Measurements from ENCODE around the gene CTXN1. TPM values are rescaled to one million over a fixed set of nuclear protein-coding genes. Genes with fewer than 3 reads are reported as not detected.

The CTXN1 gene
- total and polyA plus RNA-seq, 2 donors (not counting 3 experiments of a cell fraction or from before 2014, with no cell fraction given) = 16.0 to 27.6 TPM

- no peaks in the 10 kb centered on the region for H4K20me1 ChIP-seq (replicated peaks; ENCODE audit: control insufficient read depth, extremely low read depth, insufficient read depth, low read length)
- no TSS peak for BruUV-seq (replicated peaks)
- no peak overlapping the region for H3K27ac ChIP-seq (ENCODE audit: insufficient read depth, low read depth, low read length)
- TF ChIP-seq POLR2A (IDR thresholded peaks at IDR 0.05; ENCODE audit: low read depth, low read length) (no peak), FOS (IDR thresholded peaks at IDR 0.05; ENCODE audit: borderline replicate concordance, insufficient read depth, low read length) (no peak), CTCF (IDR thresholded peaks at IDR 0.05; ENCODE audit: extremely low read depth in 1 of 2, insufficient read depth in 1 of 2, low read depth in 1 of 2, low read length in 2 of 2) (no peak), MAX (IDR thresholded peaks at IDR 0.05; ENCODE audit: insufficient read depth, insufficient read length) (no peak), MYC (IDR thresholded peaks at IDR 0.05; ENCODE audit: low read depth, low read length) (no peak), POLR2AphosphoS5 (IDR thresholded peaks at IDR 0.05; ENCODE audit: insufficient read depth, low read depth, low read length) (no peak), GATA2 (IDR thresholded peaks at IDR 0.05; ENCODE audit: insufficient read depth, insufficient read length, low read depth, low read length) (no peak), EZH2 (IDR thresholded peaks at IDR 0.05; ENCODE audit: borderline replicate concordance, low read depth, low read length, severe bottlenecking) (no peak)
- no peaks in the 10 kb centered on the region for H3K27me3 ChIP-seq (ENCODE audit: control insufficient read depth in 2 of 2, insufficient read depth in 2 of 2, low read length in 2 of 2)
- H2AFZ ChIP-seq (ENCODE audit: low read depth, low read length) = no peak overlapping the region
- no peaks in the 10 kb centered on the region for H3K9me3 ChIP-seq (replicated peaks; ENCODE audit: control insufficient read depth, insufficient read depth, low read length)
- intact Hi-C loops (cut with micrococcal nuclease) (no loop called here), dilution Hi-C loops (cut with MboI; ENCODE audit: extremely low pct_ligation_motif_present, low sequenced_read_pairs) (no loop called here)
- peaks cover 10 to 15% of the 10 kb centered on the region in 2 experiments for H3K36me3 ChIP-seq (ENCODE audit: control insufficient read depth in 2 of 2, extremely low read depth in 1 of 2, insufficient read depth in 2 of 2, low read length in 2 of 2)
- no peaks in the 10 kb centered on the region for H3K4me1 ChIP-seq (ENCODE audit: control insufficient read depth, extremely low read depth, insufficient read depth, low read length)
- no peak overlapping the region for H3K9ac ChIP-seq (replicated peaks; ENCODE audit: extremely low read depth, insufficient read depth, low read length)
- H3K4me2 ChIP-seq (ENCODE audit: insufficient read depth, low read length) = no peak overlapping the region
- FAIRE-seq = no peak
- no peak overlapping the region for H3K4me3 ChIP-seq (replicated peaks in 1 of 3; ENCODE audit: insufficient read depth in 1 of 3, low read depth in 1 of 3, low read length in 3 of 3)
- POLR2A ChIA-PET = no interaction called here
- H3K9me1 ChIP-seq (replicated peaks; ENCODE audit: control insufficient read depth, extremely low read depth, insufficient read depth, low read length) = no peaks in the 10 kb centered on the region
- no peaks in the 10 kb centered on the region for H3K79me2 ChIP-seq (ENCODE audit: control insufficient read depth, insufficient read depth, low read length)
- CTCF ChIA-PET = interaction anchor here (1.0 to 2.2 kb wide), 2 partner anchors 11 to 15 kb away, joined by 5 to 13 read pairs; no protein-coding TSS in a partner anchor
- no peak for DNase-seq (ENCODE audit: low read depth, low spot score)
These were observed 33.3 kb upstream of the CTXN1 start for GRCh38 chr19:7959211-7959610.
